Measurements from ENCODE around the gene FHOD3.

DNA sequence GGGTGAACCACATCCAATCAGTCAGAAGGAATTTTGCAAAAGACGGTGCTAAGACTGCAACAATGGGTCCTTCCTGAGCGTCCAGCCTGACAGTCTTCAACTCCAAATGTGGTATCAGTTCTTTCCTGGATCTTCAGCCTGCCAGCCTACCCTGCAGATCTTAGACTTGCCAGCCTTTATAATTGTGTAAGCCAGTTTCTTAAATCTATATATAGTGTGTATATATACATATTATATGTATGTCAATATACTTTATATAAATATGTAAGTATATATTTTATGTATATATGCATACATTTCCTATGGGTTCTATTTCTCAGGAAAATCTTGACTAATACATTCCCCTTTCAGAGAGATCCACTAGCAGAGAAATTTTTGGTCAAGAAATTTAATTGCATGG, 245.5 kb downstream of the FHOD3 start:
- TF ChIP-seq CTCF (IDR thresholded peaks at IDR 0.05) (no peak), EZH2 (IDR thresholded peaks at IDR 0.05; ENCODE audit: borderline replicate concordance, insufficient read depth, low read depth, low read length, poor library complexity, severe bottlenecking) (no peak)

Data from B cell (primary cell).